Testis (tissue), 3 donors: Measurements from ENCODE around the gene SGIP1. TPM values are rescaled to one million over a fixed set of nuclear protein-coding genes. Genes with fewer than 3 reads are reported as not detected.

Source experiments
- DNase-seq: peaks from one replicate; pipeline ENCODE4 v3.0.0-alpha.2; 2019
- H3K27ac ChIP-seq, 2 donors: fragments of 200-600 bp; sonication (generic); one replicate each; pipeline ENCODE4 v1.5.1; 2019
- H3K27me3 ChIP-seq: fragments of 200-600 bp; sonication (generic); one replicate; pipeline ENCODE4 v1.5.1; 2019
- H3K36me3 ChIP-seq: fragments of 200-600 bp; sonication (generic); one replicate; pipeline ENCODE4 v1.5.1; 2017; ENCODE audit warnings: low read depth; ENCODE audit errors: missing control alignments
- H3K4me1 ChIP-seq: fragments of 200-600 bp; sonication (generic); one replicate; pipeline ENCODE4 v1.5.1; 2019
- H3K4me3 ChIP-seq, 2 donors: fragments of 200-600 bp; sonication (generic); one replicate each; pipeline ENCODE4 v1.5.1; 2017 to 2019
- H3K9me3 ChIP-seq: fragments of 200-600 bp; sonication (generic); one replicate; pipeline ENCODE4 v1.5.1; 2017
- POLR2A ChIP-seq: fragments of 450-650 bp; IDR thresholded peaks from one replicate; pipeline ENCODE4 v1.6.1; 2017; ENCODE audit warnings: antibody characterized with exemption, mild to moderate bottlenecking, moderate library complexity
- WGBS, 2 donors: methylation state at CpG; one replicate each; pipeline ENCODE4 v1.1.5; 2018; 5-methylcytosine and 5-hydroxymethylcytosine counted together
- intact Hi-C: fragments of 100-400 bp; cut with DNase I; formaldehyde crosslinking; loops from one replicate; pipeline ENCODE4 v1.15.1; 2023; ENCODE audit warnings: low total_unique reads
- polyA plus RNA-seq: library from polyadenylated mRNA; stranded (reverse); fragments of 350-450 nt; fragmentation: Illumina TruSeq; extraction: RNeasy Lipid Tissue Mini Kit (QIAGEN cat#74804); gene quantifications from one replicate; pipeline ENCODE4 v1.2.3, GENCODE V29; 2014; ENCODE audit warnings: low read depth, low replicate concordance; ENCODE audit not compliant: insufficient read depth
- total RNA-seq, 2 donors: library from RNA; depleted of rRNA; stranded (reverse); fragments of >200 nt; gene quantifications; one replicate each; pipeline ENCODE4 v1.2.3, GENCODE V29; 2016
- TF ChIP-seq, protein P1 (sequence below), 3 experiments: fragments of 450-650 bp in 2 of 3; fragments of 200-600 bp in 1 of 3; sonication (generic) in 1 of 3; IDR thresholded peaks; one replicate each; pipeline ENCODE4 v1.5.1; 2016 to 2019; ENCODE audit warnings: antibody characterized with exemption in 3 of 3, mild to moderate bottlenecking in 2 of 3, moderate library complexity in 1 of 3

The SGIP1 gene
- total and polyA plus RNA-seq, 3 donors from 2014 or later: 11.7 to 67.9 (median 48.1) TPM

DNA sequence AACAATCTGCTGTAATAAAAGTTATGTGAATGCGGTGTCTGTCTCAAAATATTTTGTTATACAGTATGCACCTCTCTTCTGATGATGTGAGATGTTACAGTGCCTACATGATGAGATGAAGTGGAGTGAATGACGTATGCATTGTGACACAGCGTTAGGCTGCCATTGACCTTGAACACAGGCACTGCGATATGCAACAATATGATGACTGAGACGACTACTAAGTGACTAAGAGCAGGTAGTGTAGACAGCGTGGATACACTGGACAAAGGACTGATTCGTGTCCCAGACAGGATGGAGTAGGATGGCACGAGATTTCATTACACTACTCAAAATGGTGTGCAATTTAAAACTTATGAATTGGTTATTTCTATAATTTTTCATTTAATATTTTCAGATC lies 8.4 kb downstream of the SGIP1 start:
- no peak overlapping the region for H3K4me3 ChIP-seq
- TF ChIP-seq POLR2A: no peak
- TF ChIP-seq, protein P1, sequence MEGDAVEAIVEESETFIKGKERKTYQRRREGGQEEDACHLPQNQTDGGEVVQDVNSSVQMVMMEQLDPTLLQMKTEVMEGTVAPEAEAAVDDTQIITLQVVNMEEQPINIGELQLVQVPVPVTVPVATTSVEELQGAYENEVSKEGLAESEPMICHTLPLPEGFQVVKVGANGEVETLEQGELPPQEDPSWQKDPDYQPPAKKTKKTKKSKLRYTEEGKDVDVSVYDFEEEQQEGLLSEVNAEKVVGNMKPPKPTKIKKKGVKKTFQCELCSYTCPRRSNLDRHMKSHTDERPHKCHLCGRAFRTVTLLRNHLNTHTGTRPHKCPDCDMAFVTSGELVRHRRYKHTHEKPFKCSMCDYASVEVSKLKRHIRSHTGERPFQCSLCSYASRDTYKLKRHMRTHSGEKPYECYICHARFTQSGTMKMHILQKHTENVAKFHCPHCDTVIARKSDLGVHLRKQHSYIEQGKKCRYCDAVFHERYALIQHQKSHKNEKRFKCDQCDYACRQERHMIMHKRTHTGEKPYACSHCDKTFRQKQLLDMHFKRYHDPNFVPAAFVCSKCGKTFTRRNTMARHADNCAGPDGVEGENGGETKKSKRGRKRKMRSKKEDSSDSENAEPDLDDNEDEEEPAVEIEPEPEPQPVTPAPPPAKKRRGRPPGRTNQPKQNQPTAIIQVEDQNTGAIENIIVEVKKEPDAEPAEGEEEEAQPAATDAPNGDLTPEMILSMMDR (IDR thresholded peaks at IDR 0.05): no peak
- H3K36me3 ChIP-seq: no peaks in the 10 kb centered on the region
- intact Hi-C loops: no loop called here
- DNase-seq: no peak
- 81% methylated on average over 8 of the region's 8 CpGs for WGBS, 2 donors
- peak overlapping the region; percentile 73 to 77 for H3K27ac ChIP-seq
- no peaks in the 10 kb centered on the region for H3K27me3 ChIP-seq
- H3K4me1 ChIP-seq: peaks cover 26% of the 10 kb centered on the region
- no peaks in the 10 kb centered on the region for H3K9me3 ChIP-seq

DNA sequence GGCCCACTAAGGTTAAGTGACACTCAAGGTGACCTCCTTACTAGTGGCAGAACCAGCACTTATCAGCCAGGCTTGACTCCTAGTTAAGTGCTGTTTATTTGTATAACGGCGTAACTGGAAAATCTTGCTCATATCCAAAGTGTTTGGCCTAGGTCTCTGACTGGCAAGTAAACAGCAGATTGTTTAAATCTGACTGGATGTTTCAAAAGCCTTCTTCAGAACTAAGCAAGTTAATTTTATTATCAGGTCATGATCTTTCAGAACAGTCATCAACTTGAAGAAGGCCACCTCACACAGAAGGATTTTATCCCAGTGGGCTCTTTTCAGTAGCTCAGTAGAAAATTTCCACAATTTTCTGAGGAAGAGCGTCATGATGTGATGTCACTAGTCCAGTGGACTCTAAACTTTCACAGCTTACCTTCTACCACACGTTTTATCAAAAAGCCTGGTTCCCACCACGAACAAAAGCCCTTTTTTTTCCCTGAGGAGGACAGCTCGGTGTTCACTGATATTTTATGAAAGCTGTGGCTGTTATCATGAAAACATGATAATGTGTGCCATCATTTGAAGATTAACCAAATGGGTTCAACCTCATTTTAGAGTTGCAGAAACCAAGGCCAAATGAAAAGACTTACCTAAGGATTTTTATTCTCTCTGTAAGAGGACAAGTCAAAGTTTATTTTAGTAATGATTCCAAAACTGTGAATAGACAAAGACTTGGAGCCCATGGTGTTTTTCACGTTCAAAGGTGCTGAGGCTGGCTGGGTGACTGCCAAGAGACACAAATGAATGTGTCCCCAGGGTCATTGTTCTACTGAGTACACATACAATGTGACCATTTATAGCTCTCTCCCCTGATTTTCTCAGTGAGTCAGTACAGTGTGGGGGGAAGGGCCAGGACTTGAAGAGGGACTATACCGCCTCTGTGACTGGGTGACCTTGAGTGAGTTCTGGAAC lies 9.1 kb downstream of the SGIP1 start:
- intact Hi-C loops: no loop called here
- no peaks in the 10 kb centered on the region for H3K9me3 ChIP-seq
- DNase-seq: peak; percentile 92
- no peaks in the 10 kb centered on the region for H3K27me3 ChIP-seq
- H3K36me3 ChIP-seq: no peaks in the 10 kb centered on the region
- peaks cover 25% of the 10 kb centered on the region for H3K4me1 ChIP-seq
- TF ChIP-seq POLR2A: no peak
- TF ChIP-seq, protein P1 (IDR thresholded peaks at IDR 0.05): no peak
- H3K27ac ChIP-seq: peak overlapping the region; percentile 73 to 77
- 42 to 57% methylated on average over 8 of the region's 8 CpGs for WGBS, 2 donors
- no peak overlapping the region for H3K4me3 ChIP-seq

DNA sequence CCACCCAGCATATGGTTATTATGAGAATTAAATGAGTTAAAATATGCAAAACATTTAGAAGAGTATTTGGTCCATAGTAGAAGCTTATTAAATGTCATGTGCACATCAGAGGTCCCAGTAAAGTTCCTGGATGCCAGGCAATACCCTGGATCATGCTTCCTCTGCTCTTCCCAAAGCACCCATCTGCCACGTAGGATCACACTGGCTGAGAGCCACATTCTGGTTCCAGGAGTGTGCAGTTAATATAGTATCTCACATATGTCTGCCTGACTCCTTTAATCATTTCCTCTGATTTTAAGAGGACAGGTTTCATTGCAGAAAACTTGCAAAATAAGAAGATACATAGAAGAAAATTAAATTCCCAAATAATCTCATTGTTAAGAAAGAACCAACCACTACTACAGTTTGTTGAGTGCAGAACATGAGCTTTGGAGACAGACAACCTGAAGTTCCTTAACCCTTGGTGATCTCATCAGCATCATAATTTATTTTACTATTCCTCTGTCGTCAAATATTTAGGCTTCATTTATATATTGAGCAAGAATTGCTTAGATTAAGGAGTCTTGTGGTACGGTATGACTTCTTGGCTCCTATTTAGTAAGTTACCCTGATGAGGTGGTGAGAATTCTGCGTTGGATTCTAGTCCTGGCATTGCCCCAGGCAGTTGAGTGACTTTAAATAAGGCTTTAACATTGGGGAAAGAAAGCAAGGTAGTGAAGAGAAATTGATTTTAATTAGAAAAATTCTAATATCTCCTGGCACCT lies 12.3 kb downstream of the SGIP1 start:
- no peak for DNase-seq
- intact Hi-C loops: no loop called here
- Histone ChIP-seq H3K4me1 (peaks cover 25% of the 10 kb centered on the region), H3K27ac (peak overlapping the region in 1 of 2 donors; percentile 73), H3K36me3 (no peaks in the 10 kb centered on the region), H3K27me3 (no peaks in the 10 kb centered on the region), H3K4me3 (no peak overlapping the region), H3K9me3 (no peaks in the 10 kb centered on the region)
- no peak for TF ChIP-seq POLR2A
- TF ChIP-seq, protein P1 (IDR thresholded peaks at IDR 0.05): no peak
- 64 to 82% methylated on average over 4 of the region's 4 CpGs for WGBS, 2 donors

- Histone ChIP-seq H3K27me3 (no peaks in the 10 kb centered on the region), H3K4me1 (peaks cover 12% of the 10 kb centered on the region), H3K4me3 (no peak overlapping the region), H3K9me3 (no peaks in the 10 kb centered on the region), H3K36me3 (no peaks in the 10 kb centered on the region), H3K27ac (no peak overlapping the region)
- no peak for DNase-seq
- intact Hi-C loops: no loop called here
- no peak for TF ChIP-seq POLR2A
- TF ChIP-seq, protein P1 (IDR thresholded peaks at IDR 0.05): no peak
These were observed 15.1 kb downstream of the SGIP1 start for GRCh38 chr1:66549017-66549416.
